ENCODE measurements around the gene BDKRB2. TPM values are rescaled to one million over a fixed set of nuclear protein-coding genes. Genes with fewer than 3 reads are reported as not detected.

The BDKRB2 gene
- total RNA-seq, 1 experiment from 2014 or later: 0.49 TPM

DNA sequence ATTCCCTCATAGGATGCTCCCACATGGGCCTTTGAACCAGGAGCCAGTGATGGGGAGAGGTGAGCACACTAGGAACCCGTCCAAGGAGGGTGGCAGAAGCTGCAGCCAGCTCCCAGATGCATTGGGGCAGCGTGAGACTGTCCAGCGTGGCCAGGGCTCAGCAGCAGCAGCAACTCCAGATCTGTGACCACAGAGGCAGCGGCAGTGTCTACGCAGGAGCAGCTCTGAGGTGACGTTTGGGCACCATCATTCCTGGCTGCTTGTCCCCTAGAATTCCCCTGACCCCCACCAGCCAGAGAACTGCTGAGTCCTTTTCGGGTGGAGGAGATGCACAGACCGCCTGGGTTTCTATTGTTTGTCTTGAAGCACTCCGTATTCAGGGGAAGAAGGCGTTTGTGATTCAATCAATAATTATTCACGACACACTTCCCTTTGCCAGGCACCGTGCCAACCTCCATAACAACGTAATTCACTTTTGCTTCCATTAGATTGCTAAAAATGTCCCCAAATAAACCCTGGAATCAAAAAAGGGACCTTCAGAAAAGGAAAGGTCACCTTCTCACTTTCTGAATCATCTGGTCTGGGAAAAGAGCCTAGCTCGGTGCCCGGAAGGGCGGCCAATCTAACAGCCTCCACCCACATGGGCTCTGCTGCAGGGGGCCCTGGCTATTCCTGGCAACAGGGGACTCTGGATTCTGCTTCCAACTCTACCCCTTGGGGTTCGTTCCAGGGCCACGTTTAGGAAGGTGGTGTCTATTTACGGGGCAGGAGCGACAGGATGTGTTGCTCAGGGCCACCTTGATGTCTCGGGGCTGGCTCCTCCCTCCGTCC is 11.4 kb upstream of the BDKRB2 start:
- TF ChIP-seq RAD21 (IDR thresholded peaks at IDR 0.05; ENCODE audit: low read depth): no peak
- no peak for TF ChIP-seq EGR1 (IDR thresholded peaks at IDR 0.05; ENCODE audit: low read depth)
- no peak for TF ChIP-seq SIN3A (IDR thresholded peaks at IDR 0.05; ENCODE audit: low read depth)
- TF ChIP-seq CEBPB (IDR thresholded peaks at IDR 0.05; ENCODE audit: low read depth): no peak
- no peak for TF ChIP-seq FOSL1 (IDR thresholded peaks at IDR 0.05; ENCODE audit: low read depth)
- no peak for TF ChIP-seq ZFX (IDR thresholded peaks at IDR 0.05)
- TF ChIP-seq, protein P1, sequence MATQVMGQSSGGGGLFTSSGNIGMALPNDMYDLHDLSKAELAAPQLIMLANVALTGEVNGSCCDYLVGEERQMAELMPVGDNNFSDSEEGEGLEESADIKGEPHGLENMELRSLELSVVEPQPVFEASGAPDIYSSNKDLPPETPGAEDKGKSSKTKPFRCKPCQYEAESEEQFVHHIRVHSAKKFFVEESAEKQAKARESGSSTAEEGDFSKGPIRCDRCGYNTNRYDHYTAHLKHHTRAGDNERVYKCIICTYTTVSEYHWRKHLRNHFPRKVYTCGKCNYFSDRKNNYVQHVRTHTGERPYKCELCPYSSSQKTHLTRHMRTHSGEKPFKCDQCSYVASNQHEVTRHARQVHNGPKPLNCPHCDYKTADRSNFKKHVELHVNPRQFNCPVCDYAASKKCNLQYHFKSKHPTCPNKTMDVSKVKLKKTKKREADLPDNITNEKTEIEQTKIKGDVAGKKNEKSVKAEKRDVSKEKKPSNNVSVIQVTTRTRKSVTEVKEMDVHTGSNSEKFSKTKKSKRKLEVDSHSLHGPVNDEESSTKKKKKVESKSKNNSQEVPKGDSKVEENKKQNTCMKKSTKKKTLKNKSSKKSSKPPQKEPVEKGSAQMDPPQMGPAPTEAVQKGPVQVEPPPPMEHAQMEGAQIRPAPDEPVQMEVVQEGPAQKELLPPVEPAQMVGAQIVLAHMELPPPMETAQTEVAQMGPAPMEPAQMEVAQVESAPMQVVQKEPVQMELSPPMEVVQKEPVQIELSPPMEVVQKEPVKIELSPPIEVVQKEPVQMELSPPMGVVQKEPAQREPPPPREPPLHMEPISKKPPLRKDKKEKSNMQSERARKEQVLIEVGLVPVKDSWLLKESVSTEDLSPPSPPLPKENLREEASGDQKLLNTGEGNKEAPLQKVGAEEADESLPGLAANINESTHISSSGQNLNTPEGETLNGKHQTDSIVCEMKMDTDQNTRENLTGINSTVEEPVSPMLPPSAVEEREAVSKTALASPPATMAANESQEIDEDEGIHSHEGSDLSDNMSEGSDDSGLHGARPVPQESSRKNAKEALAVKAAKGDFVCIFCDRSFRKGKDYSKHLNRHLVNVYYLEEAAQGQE (IDR thresholded peaks at IDR 0.05; ENCODE audit: low read depth): no peak
- TF ChIP-seq, protein P2, sequence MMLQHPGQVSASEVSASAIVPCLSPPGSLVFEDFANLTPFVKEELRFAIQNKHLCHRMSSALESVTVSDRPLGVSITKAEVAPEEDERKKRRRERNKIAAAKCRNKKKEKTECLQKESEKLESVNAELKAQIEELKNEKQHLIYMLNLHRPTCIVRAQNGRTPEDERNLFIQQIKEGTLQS (IDR thresholded peaks at IDR 0.05): no peak
- TF ChIP-seq TCF7L2 (IDR thresholded peaks at IDR 0.05; ENCODE audit: borderline replicate concordance, extremely low read depth, insufficient read depth, insufficient read length): no peak
- no peak for TF ChIP-seq POLR2A (IDR thresholded peaks at IDR 0.05; ENCODE audit: borderline replicate concordance, extremely low read depth, insufficient read depth, insufficient read length)
- no peak for TF ChIP-seq SRF (IDR thresholded peaks at IDR 0.05; ENCODE audit: low read depth)
- no peak for TF ChIP-seq SP1 (IDR thresholded peaks at IDR 0.05; ENCODE audit: low read depth)
- Histone ChIP-seq H3K9me3 (ENCODE audit: control insufficient read depth in 1 of 2, insufficient read depth in 1 of 2, low read depth in 1 of 2, low read length in 2 of 2) (no peaks in the 10 kb centered on the region), H3K4me1 (ENCODE audit: control insufficient read depth in 1 of 2, insufficient read depth in 2 of 2, low read length in 2 of 2) (no peaks in the 10 kb centered on the region; a peak in 1 of 4 replicates), H3K4me3 (replicated peaks in 1 of 2; ENCODE audit: low read depth in 1 of 2, low read length in 2 of 2) (no peak overlapping the region), H4K20me1 (ENCODE audit: insufficient read depth) (no peaks in the 10 kb centered on the region), H2AFZ (ENCODE audit: low read depth, low read length, poor library complexity, severe bottlenecking) (no peak overlapping the region), H3K27me3 (ENCODE audit: insufficient read depth, low read length) (no peaks in the 10 kb centered on the region), H3K27ac (ENCODE audit: low read depth, low read length) (no peak overlapping the region), H3K79me2 (ENCODE audit: insufficient read depth, low read length) (no peaks in the 10 kb centered on the region), H3K36me3 (ENCODE audit: control insufficient read depth in 1 of 2, insufficient read depth in 2 of 2, low read length in 2 of 2) (no peaks in the 10 kb centered on the region), H3K9ac (ENCODE audit: low read length) (no peak overlapping the region), H3K9me2 (ENCODE audit: insufficient read depth) (no peaks in the 10 kb centered on the region), H3K4me2 (ENCODE audit: low read length) (no peak overlapping the region)
- DNase-seq (ENCODE audit: low read depth, low spot score): no peak
- no TSS peak for BruUV-seq (replicated peaks)
- no peak; the same call in 1 of the 2 replicates for ATAC-seq
- POLR2A ChIA-PET: no interaction called here
- intact Hi-C loops (cut with micrococcal nuclease): no loop called here
- RAD21 ChIA-PET (ENCODE audit: low non-redundant PET in 1 of 2, low total read pairs in 2 of 2, uncharacterized antibody in 2 of 2, unreplicated experiment in 2 of 2): no interaction called here
- CTCF ChIA-PET: no interaction called here

All from HCT116 (cell line).